IMR-90 (cell line): ENCODE results near the gene SPATC1L. TPM values are rescaled to one million over a fixed set of nuclear protein-coding genes. Genes with fewer than 3 reads are reported as not detected.

Experiments used
- ATAC-seq: fragments of 200-7000 bp; cut with Tn5 transposase; 2 replicates; pipeline ENCODE4 v1.9.1; 2020; ENCODE audit warnings: low read depth, mild to moderate bottlenecking, moderate library complexity
- BruUV-seq: library from RNA; stranded (reverse); fragments of 400-500 nt; replicated peaks from 2 replicates; lab custom pipeline; 2021; lab: Mats Ljungman, UMichigan
- CTCF ChIA-PET: fragments of 300-600 bp; formaldehyde crosslinking; extraction: SDS; loops from one replicate; lab custom pipeline; 2021; ENCODE audit warnings: antibody characterized with exemption; lab: Yijun Ruan, JAX
- POLR2A ChIA-PET: fragments of 300-600 bp; sonication (Branson Sonifier 250); formaldehyde crosslinking; loops from one replicate; lab custom pipeline; 2022; ENCODE audit warnings: antibody characterized with exemption; ENCODE audit not compliant: unreplicated experiment; lab: Charles Lee
- DNase-seq: peaks from one replicate; pipeline ENCODE4 v3.0.0; 2013
- H2AFZ ChIP-seq: replicated peaks from 2 replicates; pipeline ENCODE3; 2013; ENCODE audit warnings: low read length, mild to moderate bottlenecking; ENCODE audit not compliant: poor library complexity
- H2AK5ac ChIP-seq: 2 replicates; pipeline ENCODE4 v1.6.1; 2013; ENCODE audit warnings: low read depth, low read length, inconsistent platforms
- H2AK9ac ChIP-seq: replicated peaks from 2 replicates; pipeline ENCODE3; 2013; ENCODE audit warnings: mild to moderate bottlenecking, low read depth, low read length, moderate library complexity; ENCODE audit not compliant: poor library complexity
- H2BK120ac ChIP-seq: 2 replicates; pipeline ENCODE4 v1.6.1; 2013; ENCODE audit warnings: low read depth, low read length, inconsistent platforms
- H2BK15ac ChIP-seq: 3 replicates; pipeline ENCODE4 v1.6.1; 2013; ENCODE audit warnings: low read depth, low read length, inconsistent platforms
- H2BK20ac ChIP-seq: 2 replicates; pipeline ENCODE4 v1.6.1; 2013; ENCODE audit warnings: low read depth, mild to moderate bottlenecking, inconsistent platforms, low read length, moderate library complexity
- H2BK5ac ChIP-seq: 2 replicates; pipeline ENCODE4 v1.6.1; 2013; ENCODE audit warnings: mild to moderate bottlenecking, low read depth, low read length, inconsistent platforms; ENCODE audit not compliant: poor library complexity, severe bottlenecking
- H3K14ac ChIP-seq: replicated peaks from 2 replicates; pipeline ENCODE4 v1.6.1; 2013; ENCODE audit warnings: low read depth, low read length, inconsistent platforms
- H3K18ac ChIP-seq: 2 replicates; pipeline ENCODE4 v1.6.1; 2013; ENCODE audit warnings: low read depth, low read length, control low read depth
- H3K23ac ChIP-seq: 2 replicates; pipeline ENCODE4 v1.6.1; 2013; ENCODE audit warnings: low read depth, low read length, inconsistent platforms
- H3K27ac ChIP-seq: 2 replicates; pipeline ENCODE4 v1.5.1; 2013; ENCODE audit warnings: mild to moderate bottlenecking, control low read depth, low read length; ENCODE audit not compliant: insufficient read depth
- H3K27me3 ChIP-seq: 2 replicates; pipeline ENCODE4 v1.6.1; 2013; ENCODE audit warnings: low read length; ENCODE audit not compliant: control insufficient read depth, insufficient read depth
- H3K36me3 ChIP-seq: 2 replicates; pipeline ENCODE4 v1.6.1; 2013; ENCODE audit warnings: low read length, mixed read lengths; ENCODE audit not compliant: control insufficient read depth, insufficient read depth
- H3K4ac ChIP-seq: 2 replicates; pipeline ENCODE4 v1.6.1; 2013; ENCODE audit warnings: low read depth, low read length, inconsistent platforms
- H3K4me1 ChIP-seq: 2 replicates; pipeline ENCODE4 v1.6.1; 2013; ENCODE audit warnings: low read length, mixed read lengths; ENCODE audit not compliant: control insufficient read depth, insufficient read depth
- H3K4me2 ChIP-seq: 2 replicates; pipeline ENCODE4 v1.6.1; 2013; ENCODE audit warnings: low read depth, mild to moderate bottlenecking, control low read depth, low read length, moderate library complexity
- H3K4me3 ChIP-seq: 2 replicates; pipeline ENCODE4 v1.5.1; 2013; ENCODE audit warnings: low read depth, mild to moderate bottlenecking, control low read depth, low read length, moderate library complexity; ENCODE audit not compliant: insufficient read depth
- H3K56ac ChIP-seq: 2 replicates; pipeline ENCODE4 v1.6.1; 2013; ENCODE audit warnings: low read length, inconsistent platforms; ENCODE audit not compliant: insufficient read depth; ENCODE audit errors: extremely low read depth
- H3K79me1 ChIP-seq, 2 experiments: 2 replicates each; pipeline ENCODE4 v1.6.1; 2013; ENCODE audit warnings: low read length in 2 of 2, inconsistent platforms in 1 of 2, low read depth in 1 of 2
- H3K9ac ChIP-seq: 2 replicates; pipeline ENCODE4 v1.6.1; 2013; ENCODE audit warnings: low read depth, low read length, control low read depth
- H3K9me1 ChIP-seq: 2 replicates; pipeline ENCODE4 v1.6.1; 2013; ENCODE audit warnings: low read length, inconsistent platforms; ENCODE audit not compliant: insufficient read depth
- H3K9me3 ChIP-seq: 2 replicates; pipeline ENCODE4 v1.6.1; 2013; ENCODE audit warnings: low read length; ENCODE audit not compliant: control insufficient read depth, insufficient read depth
- H4K20me1 ChIP-seq: 2 replicates; pipeline ENCODE4 v1.6.1; 2013; ENCODE audit warnings: low read length, inconsistent platforms; ENCODE audit not compliant: insufficient read depth
- H4K5ac ChIP-seq: 2 replicates; pipeline ENCODE4 v1.6.1; 2013; ENCODE audit warnings: mild to moderate bottlenecking, low read depth, low read length, control low read depth
- H4K8ac ChIP-seq, 2 experiments: 2 replicates each; pipeline ENCODE4 v1.6.1; 2013; ENCODE audit warnings: low read depth in 2 of 2, low read length in 2 of 2, control low read depth in 1 of 2, inconsistent platforms in 1 of 2
- H4K91ac ChIP-seq: 2 replicates; pipeline ENCODE4 v1.6.1; 2013; ENCODE audit warnings: low read depth, low read length, inconsistent platforms; ENCODE audit not compliant: insufficient read depth
- FOS ChIP-seq: fragments of 150-350 bp; IDR thresholded peaks from 2 replicates; pipeline ENCODE4 v1.6.1; 2016; ENCODE audit warnings: low read depth, low read length
- MXI1 ChIP-seq: IDR thresholded peaks from 2 replicates; pipeline ENCODE4 v1.6.1; 2012; ENCODE audit warnings: low read depth, mild to moderate bottlenecking, low read length, moderate library complexity, borderline replicate concordance
- NFE2L2 ChIP-seq: fragments of 150-350 bp; IDR thresholded peaks from 2 replicates; pipeline ENCODE4 v1.6.1; 2016; ENCODE audit warnings: low read depth, mild to moderate bottlenecking, low read length
- POLR2A ChIP-seq: IDR thresholded peaks from 2 replicates; pipeline ENCODE4 v1.6.1; 2012; ENCODE audit warnings: mild to moderate bottlenecking, low read depth, low read length
- RAD21 ChIP-seq: IDR thresholded peaks from 2 replicates; pipeline ENCODE4 v1.6.1; 2012; ENCODE audit warnings: low read length, improper control_type of control experiment
- RFX5 ChIP-seq: IDR thresholded peaks from 2 replicates; pipeline ENCODE4 v1.8.0; 2012; ENCODE audit warnings: low read depth, mild to moderate bottlenecking, low read length, moderate library complexity
- SMC3 ChIP-seq: fragments of 150-350 bp; IDR thresholded peaks from 2 replicates; pipeline ENCODE4 v1.6.1; 2016; ENCODE audit warnings: low read depth, mild to moderate bottlenecking, antibody characterized with exemption, low read length, moderate library complexity
- USF2 ChIP-seq: fragments of 150-350 bp; IDR thresholded peaks from 2 replicates; pipeline ENCODE4 v1.6.1; 2017; ENCODE audit warnings: mild to moderate bottlenecking, antibody characterized with exemption, low read length, low read depth
- WGBS, 2 experiments: methylation state at CpG; one replicate each; pipeline versions ENCODE4 v1.1.5 to v1.1.7; 2013; ENCODE audit warnings: missing lambda C conversion rate in 2 of 2; ENCODE audit not compliant: insufficient read length in 1 of 2; ENCODE audit errors: extremely low coverage in 2 of 2; 5-methylcytosine and 5-hydroxymethylcytosine counted together
- dilution Hi-C: fragments of 300-500 bp; cut with HindIII; formaldehyde crosslinking; loops from one replicate; pipeline ENCODE4 v1.14.3; 2018; ENCODE audit warnings: low sequenced_read_pairs; ENCODE audit not compliant: unreplicated experiment
- in situ Hi-C: fragments of 300-500 bp; cut with MboI; formaldehyde crosslinking; loops from 3 replicates; pipeline ENCODE4 v1.14.3; 2019; ENCODE audit warnings: low sequenced_read_pairs, inconsistent platforms, mixed read lengths
- intact Hi-C: fragments of 100-400 bp; cut with micrococcal nuclease; formaldehyde crosslinking; loops from 2 replicates; pipeline ENCODE4 v1.10.0; 2022
- polyA plus RNA-seq, 3 experiments: library from polyadenylated mRNA; depleted of rRNA; stranded (reverse); fragments of >200 nt; gene quantifications; 2 replicates each; pipeline ENCODE4 v1.2.3, GENCODE V29; 2012; ENCODE audit warnings: low replicate concordance in 1 of 3
- total RNA-seq: library from RNA; depleted of rRNA; stranded (reverse); fragments of >200 nt; gene quantifications from 2 replicates; pipeline ENCODE4 v1.2.3, GENCODE V29; 2012

Gene SPATC1L
- total and polyA plus RNA-seq, 2 of the 4 experiments (the other 2 are of a cell fraction), result 3.8 to 17.2 TPM

GRCh38 chr21:46189213-46189958 is 5.1 kb upstream of the SPATC1L start:
- dilution Hi-C loops, result no loop called here
- peaks cover 26% of the 10 kb centered on the region for H3K4me1 ChIP-seq
- 0 out of 2 replicates have a peak overlapping the region, but pooled peaks have one; percentile 25 for H2BK20ac ChIP-seq
- H3K36me3 ChIP-seq, result peaks cover 23% of the 10 kb centered on the region
- peak; percentile 58 for DNase-seq
- H3K4me3 ChIP-seq, result no peak overlapping the region
- TSS peak; percentile 45 for BruUV-seq
- no peak overlapping the region for H4K8ac ChIP-seq
- H3K23ac ChIP-seq, result no peak overlapping the region
- no peak for TF ChIP-seq SMC3
- peak; percentile 58; the same call in 1 of the 2 replicates for TF ChIP-seq FOS
- TF ChIP-seq RAD21, result no peak
- TF ChIP-seq USF2, result peak; percentile 99
- no peak for TF ChIP-seq RFX5
- TF ChIP-seq POLR2A, result no peak
- TF ChIP-seq NFE2L2, result no peak
- peak; percentile 100 for TF ChIP-seq MXI1
- H2AK9ac ChIP-seq, result peak overlapping the region; percentile 66
- H3K9me1 ChIP-seq, result peaks cover 27% of the 10 kb centered on the region
- no peak overlapping the region for H2BK15ac ChIP-seq
- no peak overlapping the region; the same call in 1 of the 2 replicates for H3K4ac ChIP-seq
- H4K91ac ChIP-seq, result no peak overlapping the region
- H3K4me2 ChIP-seq, result no peak overlapping the region
- ATAC-seq, result no peak
- intact Hi-C loops, result no loop called here
- no peaks in the 10 kb centered on the region for H3K9me3 ChIP-seq
- 38% methylated on average over 4 of the region's 9 CpGs; no CpG with 5 or more reads in 1 of the 2 experiments for WGBS, 2 experiments
- H4K5ac ChIP-seq, result no peak overlapping the region
- no peaks in the 10 kb centered on the region; a peak in 1 of 4 replicates for H3K79me1 ChIP-seq
- peak overlapping the region; percentile 20 for H2AK5ac ChIP-seq
- no peak overlapping the region for H2BK5ac ChIP-seq
- no peaks in the 10 kb centered on the region for H3K27me3 ChIP-seq
- H2BK120ac ChIP-seq, result no peak overlapping the region
- no peak overlapping the region for H3K27ac ChIP-seq
- ChIA-PET CTCF (no interaction called here), POLR2A (no interaction called here)
- H4K20me1 ChIP-seq, result no peaks in the 10 kb centered on the region
- in situ Hi-C loops, result no loop called here
- H3K56ac ChIP-seq, result no peak overlapping the region
- H3K14ac ChIP-seq, result no peak overlapping the region
- no peak overlapping the region for H3K9ac ChIP-seq
- no peak overlapping the region for H3K18ac ChIP-seq
- H2AFZ ChIP-seq, result no peak overlapping the region
